GM23248 (cell line): ENCODE measurements around the gene ABCB1. TPM values are rescaled to one million over a fixed set of nuclear protein-coding genes. Genes with fewer than 3 reads are reported as not detected.
"Not testable (repeated sequence)": the region's sequence is repeated elsewhere in the genome, so short reads cannot be mapped to it uniquely, and the experiment has no call there.

Source experiments
- DNase-seq: peaks from one replicate; pipeline ENCODE4 v3.0.0-alpha.2; 2015
- H2AFZ ChIP-seq: fragments of 200-600 bp; sonication (generic); 2 replicates; pipeline ENCODE4 v1.6.1; 2016; ENCODE audit warnings: antibody characterized with exemption
- H3F3A ChIP-seq: fragments of 200-600 bp; sonication (generic); 2 replicates; pipeline ENCODE4 v1.6.1; 2016; ENCODE audit warnings: mild to moderate bottlenecking, antibody characterized with exemption, mixed run types; ENCODE audit not compliant: insufficient read depth
- H3K27ac ChIP-seq: fragments of 200-600 bp; sonication (generic); 2 replicates; pipeline ENCODE4 v1.5.1; 2016; ENCODE audit warnings: mild to moderate bottlenecking
- H3K27me3 ChIP-seq: fragments of 200-600 bp; sonication (generic); replicated peaks from 2 replicates; pipeline ENCODE4 v1.6.1; 2016; ENCODE audit warnings: mild to moderate bottlenecking; ENCODE audit not compliant: insufficient read depth
- H3K36me3 ChIP-seq: fragments of 200-600 bp; sonication (generic); 2 replicates; pipeline ENCODE4 v1.6.1; 2016; ENCODE audit warnings: low read depth, mild to moderate bottlenecking
- H3K4me1 ChIP-seq: fragments of 200-600 bp; sonication (generic); 2 replicates; pipeline ENCODE4 v1.6.1; 2016; ENCODE audit warnings: mild to moderate bottlenecking; ENCODE audit not compliant: insufficient read depth
- H3K4me2 ChIP-seq: fragments of 200-600 bp; sonication (generic); one replicate; pipeline ENCODE4 v1.6.1; 2016; ENCODE audit warnings: mild to moderate bottlenecking; ENCODE audit not compliant: unreplicated experiment
- H3K4me3 ChIP-seq: fragments of 200-600 bp; sonication (generic); 2 replicates; pipeline ENCODE4 v1.5.1; 2016; ENCODE audit warnings: mild to moderate bottlenecking
- H3K79me2 ChIP-seq: fragments of 200-600 bp; sonication (generic); 2 replicates; pipeline ENCODE4 v1.6.1; 2016; ENCODE audit warnings: mild to moderate bottlenecking; ENCODE audit not compliant: insufficient read depth
- H3K9ac ChIP-seq: fragments of 200-600 bp; sonication (generic); 2 replicates; pipeline ENCODE4 v1.6.1; 2016; ENCODE audit warnings: mild to moderate bottlenecking
- H3K9me2 ChIP-seq: fragments of 200-600 bp; sonication (generic); 2 replicates; pipeline ENCODE4 v1.6.1; 2016; ENCODE audit warnings: mixed run types, mild to moderate bottlenecking, moderate library complexity; ENCODE audit not compliant: insufficient read depth
- H3K9me3 ChIP-seq: fragments of 200-600 bp; sonication (generic); one replicate; pipeline ENCODE4 v1.6.1; 2017; ENCODE audit warnings: low read depth
- H4K20me1 ChIP-seq: fragments of 200-600 bp; sonication (generic); 2 replicates; pipeline ENCODE4 v1.6.0; 2016; ENCODE audit not compliant: insufficient read depth
- EZH2 ChIP-seq: fragments of 200-600 bp; sonication (generic); IDR thresholded peaks from 2 replicates; pipeline ENCODE4 v1.6.1; 2018; ENCODE audit warnings: antibody characterized with exemption, mild to moderate bottlenecking; ENCODE audit not compliant: insufficient read depth, poor library complexity, severe bottlenecking
- EZH2phosphoT487 ChIP-seq: fragments of 200-600 bp; sonication (generic); IDR thresholded peaks from 2 replicates; pipeline ENCODE4 v1.6.1; 2018; ENCODE audit warnings: antibody characterized with exemption, moderate library complexity, mild to moderate bottlenecking, low read depth; ENCODE audit not compliant: insufficient read depth
- WGBS, 2 experiments: methylation state at CpG; one replicate each; pipeline ENCODE4 v1.1.6; 2015 to 2017; ENCODE audit warnings: low lambda C conversion rate in 2 of 2, low coverage in 1 of 2; ENCODE audit errors: missing lambda C conversion rate in 2 of 2; 5-methylcytosine and 5-hydroxymethylcytosine counted together
- in situ Hi-C: fragments of 300-500 bp; cut with MboI; formaldehyde crosslinking; loops from 2 replicates; pipeline ENCODE4 v1.15.0; 2020
- polyA plus RNA-seq: library from polyadenylated mRNA; unstranded; fragments of >200 nt; fragmentation: Nextera tagmentation; extraction: Ambion mirVana; gene quantifications from 2 replicates; pipeline ENCODE4 v1.2.1, GENCODE V29; 2016
- total RNA-seq: library from RNA; depleted of rRNA; stranded (reverse); fragments of >200 nt; shearing (Covaris generic); gene quantifications from 2 replicates; pipeline ENCODE4 v1.2.3, GENCODE V29; 2014

Gene ABCB1
- total and polyA plus RNA-seq, 2 experiments from 2014 or later: 0.11 to 0.33 TPM

DNA sequence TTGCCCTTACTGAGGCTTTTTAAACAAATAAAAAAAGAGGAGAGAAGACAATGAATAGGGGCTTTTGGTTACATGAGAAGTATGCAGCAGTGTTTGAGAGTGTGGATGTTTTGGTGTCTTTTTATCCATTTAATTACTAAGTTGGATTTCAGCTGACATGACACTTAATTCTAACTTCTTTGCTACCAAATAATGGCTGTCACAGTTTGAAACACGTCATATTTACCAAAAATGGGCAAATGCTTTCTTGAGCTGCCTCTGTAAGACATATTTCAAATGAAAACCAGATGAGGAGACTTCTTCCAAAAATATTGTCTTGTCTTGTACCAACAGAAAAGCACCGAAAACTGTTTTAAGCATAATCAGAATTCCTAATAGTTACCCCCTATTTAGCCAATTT lies 129.2 kb downstream of the ABCB1 start:
- H3K79me2 ChIP-seq: no peaks in the 10 kb centered on the region

DNA sequence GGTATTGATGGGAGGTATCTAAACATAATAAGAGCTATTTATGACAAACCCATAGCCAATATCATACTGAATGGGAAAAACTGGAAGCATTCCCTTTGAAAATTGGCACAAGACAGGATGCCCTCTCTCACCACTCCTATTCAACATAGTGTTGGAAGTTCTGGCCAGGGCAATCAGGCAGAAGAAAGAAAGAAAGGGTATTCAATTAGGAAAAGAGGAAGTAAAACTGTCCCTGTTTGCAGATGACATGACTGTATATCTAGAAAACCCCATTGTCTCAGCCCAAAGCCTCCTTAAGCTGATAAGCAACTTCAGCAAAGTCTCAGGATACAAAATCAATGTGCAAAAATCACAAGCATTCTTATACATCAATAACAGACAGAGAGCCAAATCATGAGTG lies 131.5 kb downstream of the ABCB1 start:
- in situ Hi-C loops, H3K36me3 ChIP-seq, H3K4me3 ChIP-seq, H3K9me2 ChIP-seq, H3F3A ChIP-seq, H3K27me3 ChIP-seq, H3K4me2 ChIP-seq, H3K9ac ChIP-seq, H3K79me2 ChIP-seq, H2AFZ ChIP-seq, H3K4me1 ChIP-seq, H4K20me1 ChIP-seq, H3K9me3 ChIP-seq, H3K27ac ChIP-seq, DNase-seq: not testable (repeated sequence)

More for the DNA sequence above, 129.2 kb downstream of the ABCB1 start:
- no peaks in the 10 kb centered on the region for H3K9me2 ChIP-seq
- peaks cover 8% of the 10 kb centered on the region; the same call in 1 of the 2 replicates for H3K27me3 ChIP-seq
- TF ChIP-seq EZH2phosphoT487: no peak
- no peak for TF ChIP-seq EZH2
- in situ Hi-C loops: no loop called here
- no peak overlapping the region for H3K27ac ChIP-seq
- H3K9ac ChIP-seq: no peak overlapping the region
- no peak overlapping the region for H3K4me3 ChIP-seq
- H2AFZ ChIP-seq: no peak overlapping the region
- H3K4me2 ChIP-seq: no peak overlapping the region
- no peaks in the 10 kb centered on the region for H3F3A ChIP-seq
- 21 to 29% methylated on average over 2 of the region's 2 CpGs for WGBS, 2 experiments
- H3K36me3 ChIP-seq: no peaks in the 10 kb centered on the region
- DNase-seq: no peak
- no peaks in the 10 kb centered on the region for H3K9me3 ChIP-seq
- H4K20me1 ChIP-seq: no peaks in the 10 kb centered on the region
- peaks cover 14% of the 10 kb centered on the region for H3K4me1 ChIP-seq

DNA sequence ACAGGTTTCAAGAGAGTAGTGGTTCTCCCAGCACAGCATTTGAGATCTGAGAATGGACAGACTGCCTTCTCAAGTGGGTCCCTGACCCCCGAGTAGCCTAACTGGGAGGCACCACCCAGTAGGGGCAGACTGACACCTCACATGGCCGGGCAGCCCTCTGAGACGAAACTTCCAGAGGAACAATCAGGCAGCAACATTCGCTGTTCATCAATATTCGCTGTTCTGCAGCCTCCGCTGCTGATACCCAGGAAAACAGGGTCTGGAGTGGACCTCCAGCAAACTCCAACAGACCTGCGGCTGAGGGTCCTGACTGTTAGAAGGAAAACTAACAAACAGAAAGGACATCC lies 135.2 kb downstream of the ABCB1 start:
- H3K27me3 ChIP-seq, H3K79me2 ChIP-seq, H3K36me3 ChIP-seq, H3K4me2 ChIP-seq, H4K20me1 ChIP-seq, H3K9me2 ChIP-seq, H3K4me3 ChIP-seq, H3K27ac ChIP-seq, H2AFZ ChIP-seq, in situ Hi-C loops, H3K9ac ChIP-seq, DNase-seq, H3F3A ChIP-seq, H3K9me3 ChIP-seq, H3K4me1 ChIP-seq: not testable (repeated sequence)
- 76 to 84% methylated on average over 7 of the region's 7 CpGs for WGBS, 2 experiments

DNA sequence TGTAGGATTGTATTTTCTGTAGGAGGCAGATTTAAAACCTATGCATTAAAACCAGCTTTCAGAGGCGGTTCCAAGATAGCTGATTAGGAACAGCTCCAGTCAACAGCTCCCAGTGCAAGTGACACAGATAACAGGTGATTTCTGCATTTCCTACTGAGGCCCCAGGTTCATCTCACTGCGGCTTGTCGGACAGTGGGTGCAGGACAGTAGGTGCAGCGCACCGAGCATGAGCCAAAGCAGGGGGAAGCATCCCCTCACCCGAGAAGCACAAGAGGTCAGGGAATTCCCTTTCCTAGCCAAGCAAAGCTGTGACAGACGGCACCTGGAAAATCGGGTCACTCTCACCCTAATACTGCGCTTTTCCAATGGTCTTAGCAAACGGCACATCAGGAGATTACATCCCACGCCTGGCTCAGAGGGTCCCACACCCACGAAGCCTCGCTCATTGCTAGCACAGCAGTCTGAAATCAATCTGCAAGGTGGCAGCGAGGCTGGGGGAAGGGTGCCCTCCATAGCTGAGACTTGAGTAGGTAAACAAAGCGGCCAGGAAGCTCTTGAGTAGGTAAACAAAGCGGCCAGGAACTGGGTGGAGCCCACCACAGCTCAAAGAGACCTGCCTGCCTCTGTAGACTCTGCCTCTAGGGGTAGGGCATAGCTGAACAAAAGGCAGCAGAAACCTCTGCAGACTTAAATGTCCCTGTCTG lies 135.7 kb downstream of the ABCB1 start:
- WGBS, 2 experiments: 75 to 76% methylated on average over 15 to 16 of the region's 16 CpGs

DNA sequence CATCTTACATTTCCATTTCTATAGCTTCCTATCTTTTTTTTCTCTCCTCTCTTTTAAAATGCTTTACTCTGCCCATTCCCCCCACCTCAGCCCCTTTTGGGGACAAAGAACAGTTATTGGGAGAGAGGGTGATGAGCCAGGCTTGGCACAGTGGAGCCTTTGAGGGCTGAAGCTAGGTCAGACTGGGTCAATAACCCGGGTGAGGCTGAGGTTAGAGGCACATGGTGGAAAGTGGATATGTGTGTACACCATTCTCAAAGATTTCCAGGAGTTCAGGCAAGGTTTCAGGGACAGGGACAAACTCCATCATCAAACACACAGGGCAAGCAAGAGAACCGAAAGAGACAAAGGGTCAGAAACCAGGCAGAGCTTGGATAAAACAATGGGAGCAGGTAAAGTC lies 136.7 kb downstream of the ABCB1 start:
- no peak overlapping the region for H2AFZ ChIP-seq
- DNase-seq: no peak
- no peaks in the 10 kb centered on the region for H3K27me3 ChIP-seq
- H3K4me3 ChIP-seq: no peak overlapping the region
- H3K9ac ChIP-seq: no peak overlapping the region
- H3K9me3 ChIP-seq: no peaks in the 10 kb centered on the region
- in situ Hi-C loops: no loop called here
- no peaks in the 10 kb centered on the region for H3K79me2 ChIP-seq
- H4K20me1 ChIP-seq: no peaks in the 10 kb centered on the region
- H3K4me1 ChIP-seq: no peaks in the 10 kb centered on the region
- no peak overlapping the region for H3K4me2 ChIP-seq
- no peaks in the 10 kb centered on the region for H3K36me3 ChIP-seq
- H3F3A ChIP-seq: no peaks in the 10 kb centered on the region
- no peaks in the 10 kb centered on the region for H3K9me2 ChIP-seq
- H3K27ac ChIP-seq: no peak overlapping the region
- TF ChIP-seq EZH2phosphoT487 (no peak), EZH2 (no peak)
- WGBS, 2 experiments: 59 to 66% methylated on average over 2 of the region's 2 CpGs

More for the DNA sequence above, 135.7 kb downstream of the ABCB1 start:
- H3K4me3 ChIP-seq, H3K9ac ChIP-seq, H3K36me3 ChIP-seq, H3K27ac ChIP-seq, H3K4me1 ChIP-seq, in situ Hi-C loops, H4K20me1 ChIP-seq, H3K27me3 ChIP-seq, DNase-seq, H3K9me3 ChIP-seq, H3K4me2 ChIP-seq, H3F3A ChIP-seq, H3K9me2 ChIP-seq, H2AFZ ChIP-seq, H3K79me2 ChIP-seq: not testable (repeated sequence)

DNA sequence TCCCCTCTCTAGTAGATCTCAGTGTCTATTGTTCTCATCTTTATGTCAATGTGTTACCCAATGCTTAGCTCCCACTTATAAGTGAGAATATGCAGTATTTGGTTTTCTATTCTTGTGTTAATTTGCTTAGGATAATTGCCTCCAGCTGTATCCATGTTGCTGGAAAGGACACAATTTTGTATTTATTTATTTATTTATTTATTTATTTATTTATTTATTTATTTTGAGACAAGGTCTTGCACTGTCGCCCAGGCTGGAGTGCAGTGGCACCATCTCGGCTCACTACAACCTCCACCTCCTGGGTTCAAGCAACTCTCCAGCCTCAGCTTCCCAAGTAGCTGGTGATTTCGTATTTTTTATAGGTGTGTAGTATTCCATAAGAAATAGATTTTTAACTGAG lies 140.2 kb downstream of the ABCB1 start:
- H3K79me2 ChIP-seq, H3F3A ChIP-seq, DNase-seq, H3K27ac ChIP-seq, in situ Hi-C loops, H3K9ac ChIP-seq, H3K4me3 ChIP-seq, H3K36me3 ChIP-seq, H3K9me3 ChIP-seq, H4K20me1 ChIP-seq, H3K27me3 ChIP-seq, H2AFZ ChIP-seq, H3K4me2 ChIP-seq, H3K4me1 ChIP-seq, H3K9me2 ChIP-seq: not testable (repeated sequence)
- WGBS, 2 experiments: 66 to 67% methylated on average over 3 of the region's 3 CpGs
